H1 (cell line): ENCODE measurements around the gene PPP1R1B. TPM values are rescaled to one million over a fixed set of nuclear protein-coding genes. Genes with fewer than 3 reads are reported as not detected.

Experiments used
- E2F6 ChIP-seq: IDR thresholded peaks from 2 replicates; pipeline ENCODE4 v1.6.1; 2012; ENCODE audit warnings: inconsistent platforms
- HDAC2 ChIP-seq, 2 experiments: fragments of 300-600 bp in 1 of 2; sonication (generic) in 1 of 2; IDR thresholded peaks; 2 replicates each; pipeline ENCODE4 v1.6.1; 2011 to 2012; ENCODE audit warnings: low read depth in 2 of 2, low read length in 2 of 2, mild to moderate bottlenecking in 2 of 2, moderate library complexity in 2 of 2, borderline replicate concordance in 1 of 2, inconsistent platforms in 1 of 2
- polyA plus RNA-seq, 7 experiments: library from polyadenylated mRNA; depleted of rRNA in 3 of 7; stranded (reverse) in 5 of 7; unstranded in 2 of 7; fragments of >200 nt in 5 of 7; fragments of 200-250 nt in 2 of 7; gene quantifications; 1 replicate in 5 of 7; 2 replicates in 1 of 7; 4 replicates in 1 of 7; pipeline versions ENCODE4 v1.2.1 to v1.2.3, GENCODE V29; 2011 to 2013; ENCODE audit warnings: missing spikeins in 2 of 7, mixed read lengths in 2 of 7
- total RNA-seq: library from RNA; stranded (reverse); fragmentation: NEBNext Ultra II Directional; extraction: Animal tissue kit (Norgen Biotek cat#: 25700); gene quantifications from 2 replicates; pipeline ENCODE4 v1.2.1, GENCODE V29; 2021

PPP1R1B gene
- total and polyA plus RNA-seq, 2 of the 8 experiments (the other 6 are each of a cell fraction or from before 2014, with no cell fraction given): 10.7 to 22.3 TPM

- TF ChIP-seq HDAC2 (IDR thresholded peaks at IDR 0.05; ENCODE audit: borderline replicate concordance in 1 of 2, low read depth in 2 of 2, low read length in 2 of 2) (peak; percentile 28 to 44; a peak in 2 of 4 replicates), E2F6 (peak; percentile 72)
These were observed 41.5 kb downstream of the PPP1R1B start, which contains the start of gene PNMT (continued) for GRCh38 chr17:39667945-39668924.
